A549 treated with AZD9567 at 1 μM for 4 hours (cell line): ENCODE results near the gene FXYD2. TPM values are rescaled to one million over a fixed set of nuclear protein-coding genes. Genes with fewer than 3 reads are reported as not detected.

Source experiments
- total RNA-seq: library from RNA; stranded (reverse); fragments of 200-300 nt; extraction: Qiagen RNA extraction; gene quantifications from 5 replicates; pipeline ENCODE4 v1.2.3, GENCODE V29; 2022; ENCODE audit not compliant: insufficient read depth

FXYD2 gene
- 13.9 to 22.3 TPM (median 15.3 TPM) in 5 replicates for total RNA-seq

GRCh38 chr11:117824571-117825537, at the start of gene FXYD2:
Gene FXYD2, minus strand, starts transcription at chr11:117824744. Its CDS starts 66 bp downstream, at chr11:117824678.

GRCh38 chr11:117796872-117797529, 27.5 kb downstream of the FXYD2 start, which contains the start of gene DSCAML1:
Gene DSCAML1, minus strand, starts transcription at chr11:117797216. Its CDS starts 137 bp downstream, at chr11:117797079.

Other genes with a start within 250 kb of the FXYD2 start
- gene DSCAML1, start 27.5 kb downstream of the FXYD2 start, total RNA-seq: 0.20 to 0.86 TPM (median 0.43 TPM) in 4 of 5 replicates, not detected in the other
- 0.22 to 0.28 TPM (median 0.23 TPM) in 3 of 5 replicates, not detected in the others for gene FXYD6, start 51.9 kb upstream of the FXYD2 start, total RNA-seq
- 0.02 to 0.05 TPM in 2 of 5 replicates, not detected in the others for gene TMPRSS13, start 104.7 kb upstream of the FXYD2 start, total RNA-seq
- gene IL10RA, start 161.7 kb upstream of the FXYD2 start, total RNA-seq: 0.04 to 0.16 TPM (median 0.08 TPM) in 3 of 5 replicates, not detected in the others